Transverse colon (tissue), 3 donors: ENCODE results near the gene PDE1C.

Experiments used
- POLR2A ChIP-seq: fragments of 450-650 bp; IDR thresholded peaks from one replicate; pipeline ENCODE4 v1.6.1; 2016; ENCODE audit warnings: antibody characterized with exemption, mild to moderate bottlenecking, moderate library complexity
- TF ChIP-seq, protein P1 (sequence below), 5 experiments: fragments of 200-600 bp in 3 of 5; fragments of 450-650 bp in 2 of 5; sonication (generic) in 3 of 5; IDR thresholded peaks; 1 replicate in 2 of 5; 2 replicates in 3 of 5; pipeline ENCODE4 v1.5.1; 2016 to 2017; ENCODE audit warnings: antibody characterized with exemption in 5 of 5, inconsistent platforms in 3 of 5, mild to moderate bottlenecking in 2 of 5, moderate library complexity in 1 of 5

DNA sequence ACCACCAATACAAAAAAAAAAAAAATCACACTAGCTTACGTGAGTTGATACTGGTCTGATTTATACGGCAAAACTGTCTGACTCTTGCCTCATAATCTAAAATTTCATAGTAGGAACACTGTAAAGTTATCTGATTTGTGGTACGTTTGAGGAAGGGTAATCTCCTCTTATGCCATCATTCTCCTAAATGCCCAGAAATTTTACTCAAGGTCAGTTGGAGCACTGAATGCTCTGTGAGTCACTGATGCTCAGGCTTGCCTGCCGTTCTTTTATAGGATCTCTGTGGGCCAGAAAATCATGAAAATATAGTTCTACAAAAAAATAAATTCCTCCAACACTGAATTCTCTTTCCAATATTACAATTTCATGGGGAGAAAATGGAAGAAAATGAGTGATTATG, 135.7 kb downstream of the PDE1C start:
- TF ChIP-seq, protein P1, sequence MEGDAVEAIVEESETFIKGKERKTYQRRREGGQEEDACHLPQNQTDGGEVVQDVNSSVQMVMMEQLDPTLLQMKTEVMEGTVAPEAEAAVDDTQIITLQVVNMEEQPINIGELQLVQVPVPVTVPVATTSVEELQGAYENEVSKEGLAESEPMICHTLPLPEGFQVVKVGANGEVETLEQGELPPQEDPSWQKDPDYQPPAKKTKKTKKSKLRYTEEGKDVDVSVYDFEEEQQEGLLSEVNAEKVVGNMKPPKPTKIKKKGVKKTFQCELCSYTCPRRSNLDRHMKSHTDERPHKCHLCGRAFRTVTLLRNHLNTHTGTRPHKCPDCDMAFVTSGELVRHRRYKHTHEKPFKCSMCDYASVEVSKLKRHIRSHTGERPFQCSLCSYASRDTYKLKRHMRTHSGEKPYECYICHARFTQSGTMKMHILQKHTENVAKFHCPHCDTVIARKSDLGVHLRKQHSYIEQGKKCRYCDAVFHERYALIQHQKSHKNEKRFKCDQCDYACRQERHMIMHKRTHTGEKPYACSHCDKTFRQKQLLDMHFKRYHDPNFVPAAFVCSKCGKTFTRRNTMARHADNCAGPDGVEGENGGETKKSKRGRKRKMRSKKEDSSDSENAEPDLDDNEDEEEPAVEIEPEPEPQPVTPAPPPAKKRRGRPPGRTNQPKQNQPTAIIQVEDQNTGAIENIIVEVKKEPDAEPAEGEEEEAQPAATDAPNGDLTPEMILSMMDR (IDR thresholded peaks at IDR 0.05) = no peak
- TF ChIP-seq POLR2A = no peak
